SK-N-SH (cell line): ENCODE results near the gene HOXB8.

Experiments
- GABPA ChIP-seq: IDR thresholded peaks from 2 replicates; pipeline ENCODE4 v1.4.0; 2012; ENCODE audit warnings: low read depth, mild to moderate bottlenecking
- MXI1 ChIP-seq: IDR thresholded peaks from 2 replicates; pipeline ENCODE4 v1.6.1; 2012; ENCODE audit warnings: mild to moderate bottlenecking, low read depth, low read length, improper control_type of control experiment
- POLR2AphosphoS5 ChIP-seq: IDR thresholded peaks from 2 replicates; pipeline ENCODE4 v1.6.1; 2012; ENCODE audit warnings: low read depth, low read length
- RAD21 ChIP-seq: IDR thresholded peaks from 2 replicates; pipeline ENCODE4 v1.6.1; 2012; ENCODE audit warnings: mild to moderate bottlenecking, low read length
- RFX5 ChIP-seq: IDR thresholded peaks from 2 replicates; pipeline ENCODE4 v1.6.1; 2012; ENCODE audit warnings: mild to moderate bottlenecking, improper control_type of control experiment, low read length
- TAF1 ChIP-seq: IDR thresholded peaks from 2 replicates; pipeline ENCODE4 v1.6.1; 2012; ENCODE audit warnings: low read depth, mild to moderate bottlenecking, low read length, moderate library complexity, borderline replicate concordance
- YY1 ChIP-seq: IDR thresholded peaks from 2 replicates; pipeline ENCODE4 v1.4.0; 2012; ENCODE audit warnings: low read depth, mild to moderate bottlenecking
- TF ChIP-seq, protein P1 (sequence below): fragments of 200-600 bp; sonication (generic); IDR thresholded peaks from 2 replicates; pipeline ENCODE4 v1.6.1; 2017; ENCODE audit warnings: antibody characterized with exemption, mild to moderate bottlenecking, moderate library complexity

DNA sequence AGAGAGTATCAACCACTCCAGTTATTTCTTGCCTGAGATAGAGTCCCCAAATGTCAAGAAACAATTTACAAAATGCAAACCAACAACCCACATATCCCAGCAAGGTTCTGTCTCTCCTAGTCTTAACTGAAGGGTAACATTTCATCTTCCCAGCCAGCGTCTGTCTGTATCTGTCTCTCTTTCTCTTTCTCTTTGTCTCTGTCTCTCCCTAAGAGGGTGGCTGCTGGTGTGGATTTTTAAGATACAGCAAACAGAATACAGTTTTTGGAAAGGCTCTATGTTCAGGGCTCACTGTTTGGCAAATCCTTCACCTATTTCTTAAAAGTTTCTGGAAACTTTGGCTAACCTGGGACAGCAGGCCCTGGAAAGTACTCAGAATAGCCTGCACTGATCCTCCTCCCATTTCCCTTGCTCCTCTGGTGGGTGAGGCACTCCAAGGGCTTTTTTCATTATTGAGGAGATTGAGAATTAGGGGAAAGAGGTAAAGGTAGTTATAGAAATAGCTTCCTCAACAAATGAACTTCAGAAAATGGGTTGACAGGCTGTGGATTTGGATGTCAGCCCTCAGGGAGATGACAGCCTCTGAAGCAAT lies 43.2 kb downstream of the HOXB8 start:
- TF ChIP-seq TAF1 (no peak), POLR2AphosphoS5 (no peak), RFX5 (no peak), YY1 (no peak), GABPA (no peak), MXI1 (no peak), RAD21 (no peak)
- TF ChIP-seq, protein P1, sequence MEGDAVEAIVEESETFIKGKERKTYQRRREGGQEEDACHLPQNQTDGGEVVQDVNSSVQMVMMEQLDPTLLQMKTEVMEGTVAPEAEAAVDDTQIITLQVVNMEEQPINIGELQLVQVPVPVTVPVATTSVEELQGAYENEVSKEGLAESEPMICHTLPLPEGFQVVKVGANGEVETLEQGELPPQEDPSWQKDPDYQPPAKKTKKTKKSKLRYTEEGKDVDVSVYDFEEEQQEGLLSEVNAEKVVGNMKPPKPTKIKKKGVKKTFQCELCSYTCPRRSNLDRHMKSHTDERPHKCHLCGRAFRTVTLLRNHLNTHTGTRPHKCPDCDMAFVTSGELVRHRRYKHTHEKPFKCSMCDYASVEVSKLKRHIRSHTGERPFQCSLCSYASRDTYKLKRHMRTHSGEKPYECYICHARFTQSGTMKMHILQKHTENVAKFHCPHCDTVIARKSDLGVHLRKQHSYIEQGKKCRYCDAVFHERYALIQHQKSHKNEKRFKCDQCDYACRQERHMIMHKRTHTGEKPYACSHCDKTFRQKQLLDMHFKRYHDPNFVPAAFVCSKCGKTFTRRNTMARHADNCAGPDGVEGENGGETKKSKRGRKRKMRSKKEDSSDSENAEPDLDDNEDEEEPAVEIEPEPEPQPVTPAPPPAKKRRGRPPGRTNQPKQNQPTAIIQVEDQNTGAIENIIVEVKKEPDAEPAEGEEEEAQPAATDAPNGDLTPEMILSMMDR, result no peak
